ENCODE results near the gene RGS7. TPM values are rescaled to one million over a fixed set of nuclear protein-coding genes. Genes with fewer than 3 reads are reported as not detected.
A peak's percentile ranks its signal among the peaks of the same experiment; 100 is the strongest.

Gene RGS7
- total and polyA plus RNA-seq, 2 of the 8 experiments (the other 6 are each of a cell fraction or from before 2014, with no cell fraction given), result 1.6 to 3.0 TPM

- TF ChIP-seq CTCF (IDR thresholded peaks at IDR 0.05; ENCODE audit: control extremely low read depth in 1 of 3, insufficient read depth in 1 of 3, low read depth in 1 of 3, low read length in 3 of 3), result peak; percentile 80 to 89 (median 86)
- TF ChIP-seq CHD2 (IDR thresholded peaks at IDR 0.05; ENCODE audit: low read length), result 0 out of 2 replicates have a peak, but pooled peaks have one; percentile 39
- TF ChIP-seq RAD21 (IDR thresholded peaks at IDR 0.05 in 1 of 2, conservative IDR thresholded peaks at IDR 0.05 in 1 of 2; ENCODE audit: low read depth in 2 of 2, low read length in 2 of 2), result peak; percentile 99 to 100
- no peak for TF ChIP-seq CEBPB (IDR thresholded peaks at IDR 0.05; ENCODE audit: low read depth, low read length)
- TF ChIP-seq CBX8 (IDR thresholded peaks at IDR 0.05; ENCODE audit: borderline replicate concordance, low read depth, low read length), result no peak
- TF ChIP-seq TBP (IDR thresholded peaks at IDR 0.05; ENCODE audit: low read depth, low read length), result no peak
- TF ChIP-seq RNF2 (IDR thresholded peaks at IDR 0.05; ENCODE audit: borderline replicate concordance, low read depth, low read length, missing control alignments, poor library complexity, severe bottlenecking), result no peak
- no peak for TF ChIP-seq BRCA1 (IDR thresholded peaks at IDR 0.05; ENCODE audit: low read depth, low read length)
- TF ChIP-seq NANOG (IDR thresholded peaks at IDR 0.05; ENCODE audit: insufficient read depth, low read depth, low read length, poor library complexity, severe bottlenecking), result no peak
- TF ChIP-seq EZH2 (IDR thresholded peaks at IDR 0.05; ENCODE audit: low read depth, low read length, severe bottlenecking), result no peak
- no peak for TF ChIP-seq PHF8 (conservative IDR thresholded peaks at IDR 0.05; ENCODE audit: low read depth, low read length)
- peak; percentile 71; the same call in 1 of the 2 replicates for TF ChIP-seq YY1 (IDR thresholded peaks at IDR 0.05; ENCODE audit: low read depth, low read length)
- TF ChIP-seq TCF12 (IDR thresholded peaks at IDR 0.05; ENCODE audit: low read depth, low read length), result no peak
- no peak; the same call in 1 of the 2 replicates for TF ChIP-seq ATF2 (IDR thresholded peaks at IDR 0.05; ENCODE audit: low read length)
- no peak for TF ChIP-seq SAP30 (IDR thresholded peaks at IDR 0.05; ENCODE audit: insufficient read depth, insufficient replicate concordance, low read length)
- no peak for TF ChIP-seq SUZ12 (IDR thresholded peaks at IDR 0.05; ENCODE audit: low read length)
- TF ChIP-seq KDM5A (IDR thresholded peaks at IDR 0.05; ENCODE audit: low read length), result 0 out of 2 replicates have a peak, but pooled peaks have one; percentile 2
These were observed 468.8 kb downstream of the RGS7 start (continued) for GRCh38 chr1:240888039-240888786.
